ENCODE results near the gene TM9SF1.

TM9SF1 gene, protein sequence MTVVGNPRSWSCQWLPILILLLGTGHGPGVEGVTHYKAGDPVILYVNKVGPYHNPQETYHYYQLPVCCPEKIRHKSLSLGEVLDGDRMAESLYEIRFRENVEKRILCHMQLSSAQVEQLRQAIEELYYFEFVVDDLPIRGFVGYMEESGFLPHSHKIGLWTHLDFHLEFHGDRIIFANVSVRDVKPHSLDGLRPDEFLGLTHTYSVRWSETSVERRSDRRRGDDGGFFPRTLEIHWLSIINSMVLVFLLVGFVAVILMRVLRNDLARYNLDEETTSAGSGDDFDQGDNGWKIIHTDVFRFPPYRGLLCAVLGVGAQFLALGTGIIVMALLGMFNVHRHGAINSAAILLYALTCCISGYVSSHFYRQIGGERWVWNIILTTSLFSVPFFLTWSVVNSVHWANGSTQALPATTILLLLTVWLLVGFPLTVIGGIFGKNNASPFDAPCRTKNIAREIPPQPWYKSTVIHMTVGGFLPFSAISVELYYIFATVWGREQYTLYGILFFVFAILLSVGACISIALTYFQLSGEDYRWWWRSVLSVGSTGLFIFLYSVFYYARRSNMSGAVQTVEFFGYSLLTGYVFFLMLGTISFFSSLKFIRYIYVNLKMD

DNA sequence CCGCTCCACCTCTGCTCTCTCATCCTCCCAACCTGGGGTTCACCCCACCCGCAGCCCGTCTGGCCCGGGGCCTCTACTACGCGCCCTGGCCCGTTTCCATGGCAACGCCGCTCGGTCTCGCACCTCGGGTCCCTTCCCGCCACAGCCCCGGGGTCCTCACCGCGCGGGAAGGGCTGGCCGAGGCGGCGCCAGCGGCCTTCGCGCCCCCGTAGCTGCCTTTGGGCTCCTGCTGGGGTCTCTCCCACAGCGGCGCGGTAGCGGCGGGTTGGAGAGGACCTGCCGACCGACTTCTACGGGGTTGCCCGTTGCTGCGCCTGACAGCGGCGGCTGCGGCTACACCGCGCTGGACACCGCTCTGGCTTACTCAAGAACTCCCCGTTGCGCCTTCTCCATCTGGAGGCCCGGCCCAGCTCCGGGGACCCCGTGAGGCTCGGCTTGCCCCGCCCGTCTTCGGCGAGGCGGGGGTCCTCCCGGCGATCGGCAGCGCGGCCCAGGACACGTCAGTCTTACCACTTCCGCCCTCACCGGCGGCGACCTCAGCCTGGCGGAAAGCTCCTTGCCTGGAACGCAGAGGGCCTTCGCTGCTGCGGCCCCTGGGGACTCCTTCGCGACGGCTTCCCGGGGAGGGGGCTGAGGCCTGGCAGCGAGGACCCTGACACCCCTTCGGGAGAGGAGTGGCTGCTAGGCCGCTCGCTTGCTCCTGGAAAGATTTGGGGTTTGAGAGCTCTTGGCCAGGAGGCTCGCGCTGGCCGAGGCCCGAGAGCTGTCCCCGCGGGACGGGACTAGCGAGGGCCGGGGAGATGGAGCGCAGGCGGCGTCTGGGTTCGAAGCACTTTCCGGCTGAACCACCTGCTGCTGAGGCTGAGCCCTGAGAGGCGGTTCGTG is at the start of gene TM9SF1:
Gene TM9SF1 (minus strand): TSS at position 256 of the 885 bp plus-strand sequence. CDS start 422 bp downstream, outside the sequence.
- peak; percentile 77 to 78 for DNase-seq (ENCODE audit: extremely low read depth in 1 of 2, low read depth in 1 of 2)

DNA sequence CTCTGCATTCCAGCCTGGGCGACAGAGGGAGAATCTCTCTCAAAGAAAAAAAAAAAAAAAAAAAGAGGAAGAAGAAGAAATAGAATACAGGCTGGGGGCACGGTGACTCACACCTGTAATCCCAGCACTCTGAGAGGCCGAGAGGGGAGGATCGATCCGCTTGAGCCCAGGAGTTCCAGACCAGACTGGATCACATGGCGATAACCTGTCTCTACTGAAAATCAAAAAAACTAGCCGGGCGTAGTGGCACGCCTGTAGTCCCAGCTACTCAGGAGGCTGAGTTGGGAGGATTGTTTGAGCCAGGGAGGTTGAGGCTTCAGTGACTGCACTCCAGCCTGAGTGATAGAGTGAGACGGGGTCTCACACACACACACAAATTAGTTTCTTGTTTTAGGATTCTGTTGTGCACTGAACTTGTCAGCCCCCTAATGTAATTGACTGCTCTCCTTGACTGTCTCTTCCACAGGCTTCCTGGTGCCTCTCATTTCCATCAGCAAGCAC is 48.1 kb upstream of the TM9SF1 start:
- DNase-seq (ENCODE audit: extremely low read depth in 1 of 2, low read depth in 1 of 2) = no peak

DNA sequence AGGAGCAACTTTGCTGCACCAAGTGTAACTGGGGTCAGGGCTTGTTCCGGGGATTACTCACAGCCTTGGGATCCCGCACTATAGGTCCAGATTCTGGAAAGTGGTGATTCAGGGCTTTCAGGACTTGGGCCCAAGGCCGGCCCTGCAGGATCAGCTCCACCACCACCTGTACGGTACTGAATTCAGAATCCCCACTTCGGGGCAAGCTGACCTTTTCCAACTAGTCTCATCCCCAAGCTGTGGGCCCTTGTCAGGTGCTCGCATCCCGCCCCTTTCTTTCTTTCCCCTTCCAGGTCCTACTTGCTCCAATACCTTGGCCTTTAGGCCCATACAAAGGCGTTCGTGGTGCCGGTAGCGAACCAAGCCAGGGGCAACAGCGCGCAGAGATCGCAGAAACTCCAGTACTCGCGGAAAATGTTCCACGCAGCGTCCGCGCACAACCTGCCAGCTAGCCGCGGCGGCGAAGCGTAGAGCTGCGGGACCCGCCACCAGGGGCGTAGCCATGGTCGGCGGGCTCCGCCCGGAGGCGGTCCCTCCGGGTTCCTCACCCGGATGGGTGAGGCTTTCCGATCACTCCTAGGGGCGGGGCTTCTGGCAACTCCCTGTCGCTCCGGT is 46.7 kb upstream of the TM9SF1 start:
- DNase-seq (ENCODE audit: extremely low read depth in 1 of 2, low read depth in 1 of 2) = peak; percentile 89 to 90

DNA sequence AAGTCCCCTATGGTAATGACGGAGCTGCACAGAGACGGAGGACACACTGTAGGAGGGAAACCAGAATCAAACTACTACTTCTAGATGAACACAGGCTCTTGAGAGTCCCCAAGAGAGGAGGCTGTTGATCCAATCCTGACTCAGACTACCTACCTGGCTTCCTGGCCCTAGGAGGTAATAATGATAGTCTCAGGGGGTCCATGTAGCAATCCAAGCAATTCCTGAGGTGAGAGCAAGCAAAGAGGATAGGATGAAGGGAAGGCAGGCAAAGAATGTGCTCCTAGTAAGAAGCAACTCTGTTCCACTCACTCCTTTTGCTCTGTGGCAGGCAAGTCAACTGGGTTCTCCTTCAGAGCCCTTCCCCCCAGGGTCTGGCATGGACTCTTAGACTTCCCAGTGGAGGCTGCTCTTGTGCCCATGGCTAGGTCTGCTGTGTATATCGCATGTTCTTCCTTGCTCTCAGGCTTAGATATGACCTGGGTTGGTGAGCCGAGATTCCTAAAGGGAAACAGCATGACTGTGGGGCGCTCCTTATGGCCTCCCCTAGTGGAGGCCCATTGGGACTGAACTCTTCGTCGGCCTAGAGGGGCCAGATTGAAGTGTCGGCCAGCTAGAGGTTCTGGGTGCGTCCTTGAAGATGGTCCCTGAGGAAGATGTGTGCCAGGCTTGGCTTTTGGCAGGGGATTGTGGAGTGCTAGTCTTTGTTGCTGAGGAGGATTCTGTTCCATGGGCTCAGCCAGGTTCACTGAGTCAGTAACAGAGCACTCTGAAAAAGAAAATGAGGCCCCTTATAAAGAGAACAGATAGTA is 45.1 kb upstream of the TM9SF1 start:
- no peak for DNase-seq (ENCODE audit: extremely low read depth in 1 of 2, low read depth in 1 of 2)

DNA sequence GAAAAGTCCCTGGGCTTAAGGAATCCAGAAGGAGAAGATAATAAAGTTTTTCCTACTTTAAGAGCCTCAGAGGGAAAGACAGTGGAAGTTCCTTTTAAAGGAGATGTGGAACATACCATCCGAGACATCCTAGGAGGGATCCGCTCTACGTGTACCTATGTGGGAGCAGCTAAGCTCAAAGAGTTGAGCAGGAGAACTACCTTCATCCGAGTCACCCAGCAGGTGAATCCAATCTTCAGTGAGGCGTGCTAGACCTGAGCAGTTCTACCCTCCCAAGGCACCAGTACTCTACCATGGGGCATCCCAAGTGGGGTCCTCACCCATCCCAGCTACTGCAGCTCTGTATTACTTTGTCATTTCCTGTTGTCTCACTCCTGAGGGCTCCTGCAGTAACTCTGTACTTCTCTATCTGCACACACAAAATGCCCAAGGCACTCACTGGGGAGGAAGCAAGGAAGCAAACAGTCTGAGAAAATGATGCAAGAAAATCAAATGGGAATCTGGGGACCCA is 43.3 kb upstream of the TM9SF1 start:
- DNase-seq (ENCODE audit: extremely low read depth in 1 of 2, low read depth in 1 of 2) = no peak

DNA sequence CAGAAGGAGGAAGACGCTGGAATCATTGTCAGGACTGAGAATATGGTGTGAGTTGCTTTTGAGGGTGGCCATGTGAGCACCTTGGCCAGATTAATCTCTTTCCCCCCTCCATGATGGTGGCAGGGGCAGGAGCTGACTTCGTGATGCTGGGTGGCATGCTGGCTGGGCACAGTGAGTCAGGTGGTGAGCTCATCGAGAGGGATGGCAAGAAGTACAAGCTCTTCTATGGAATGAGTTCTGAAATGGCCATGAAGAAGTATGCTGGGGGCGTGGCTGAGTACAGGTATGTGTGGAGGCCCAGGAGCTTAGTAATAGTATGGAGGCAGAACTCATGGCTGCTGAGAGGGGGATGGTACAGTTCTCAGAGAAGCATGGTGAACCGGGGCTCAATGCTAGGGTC is 42.9 kb upstream of the TM9SF1 start:
- no peak for DNase-seq (ENCODE audit: extremely low read depth in 1 of 2, low read depth in 1 of 2)

DNA sequence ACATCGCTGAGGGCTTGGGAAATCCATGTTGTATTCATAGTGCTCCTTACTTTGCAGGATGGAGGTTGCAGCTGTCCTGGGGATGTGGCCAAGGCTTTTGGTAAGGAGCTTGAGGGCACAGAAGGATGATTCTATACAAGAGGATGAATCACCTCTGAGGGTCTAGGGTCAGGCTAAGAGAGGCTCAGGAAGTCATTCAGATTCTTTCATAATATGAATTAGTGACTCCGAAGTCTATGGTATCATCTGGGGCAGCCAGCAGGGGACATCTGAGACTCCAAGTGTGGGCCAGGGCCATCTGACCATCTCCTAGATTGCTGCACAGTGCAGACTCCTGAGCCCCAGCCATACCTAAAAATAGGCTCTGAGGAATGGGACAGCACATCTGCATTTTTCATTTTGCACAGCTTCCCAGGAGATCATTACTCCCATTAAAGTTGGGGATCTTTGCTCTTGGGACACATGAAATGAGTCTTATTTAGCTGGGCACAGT is 42.3 kb upstream of the TM9SF1 start:
- no peak for DNase-seq (ENCODE audit: extremely low read depth in 1 of 2, low read depth in 1 of 2)

DNA sequence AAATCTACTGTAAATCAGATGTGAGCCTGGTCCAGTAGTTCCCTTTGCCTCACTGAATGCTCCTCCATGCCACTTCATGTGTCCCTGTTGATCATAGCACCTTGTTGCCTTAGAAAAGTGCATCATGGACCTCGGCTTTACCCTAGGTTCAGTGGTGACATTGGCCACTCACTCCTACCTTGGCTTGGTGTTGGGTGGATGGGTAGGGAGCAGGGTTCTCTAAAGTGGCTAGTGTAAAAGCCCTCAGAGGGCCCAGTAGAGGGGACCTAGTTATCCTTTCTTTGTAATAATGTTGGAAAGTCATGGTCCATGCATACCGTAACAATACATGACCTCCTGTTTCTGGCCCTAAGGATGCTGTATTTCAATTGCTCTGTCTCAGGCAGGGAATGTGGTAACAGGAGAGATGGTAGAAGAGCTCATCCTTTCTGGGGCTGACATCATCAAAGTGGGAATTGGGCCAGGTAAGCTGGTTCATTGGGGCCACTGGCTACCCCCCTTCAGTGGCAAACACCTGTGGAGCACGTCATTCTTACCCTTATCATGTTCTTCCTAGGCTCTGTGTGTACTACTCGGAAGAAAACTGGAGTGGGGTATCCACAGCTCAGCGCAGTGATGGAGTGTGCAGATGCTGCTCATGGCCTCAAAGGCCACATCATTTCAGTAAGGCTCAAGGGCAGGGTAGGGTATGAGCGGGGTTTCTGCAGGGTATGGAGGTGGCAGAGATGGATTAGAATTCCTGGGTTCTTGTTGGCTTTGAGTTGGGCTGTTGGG is 41.6 kb upstream of the TM9SF1 start:
- DNase-seq (ENCODE audit: extremely low read depth in 1 of 2, low read depth in 1 of 2) = no peak

DNA sequence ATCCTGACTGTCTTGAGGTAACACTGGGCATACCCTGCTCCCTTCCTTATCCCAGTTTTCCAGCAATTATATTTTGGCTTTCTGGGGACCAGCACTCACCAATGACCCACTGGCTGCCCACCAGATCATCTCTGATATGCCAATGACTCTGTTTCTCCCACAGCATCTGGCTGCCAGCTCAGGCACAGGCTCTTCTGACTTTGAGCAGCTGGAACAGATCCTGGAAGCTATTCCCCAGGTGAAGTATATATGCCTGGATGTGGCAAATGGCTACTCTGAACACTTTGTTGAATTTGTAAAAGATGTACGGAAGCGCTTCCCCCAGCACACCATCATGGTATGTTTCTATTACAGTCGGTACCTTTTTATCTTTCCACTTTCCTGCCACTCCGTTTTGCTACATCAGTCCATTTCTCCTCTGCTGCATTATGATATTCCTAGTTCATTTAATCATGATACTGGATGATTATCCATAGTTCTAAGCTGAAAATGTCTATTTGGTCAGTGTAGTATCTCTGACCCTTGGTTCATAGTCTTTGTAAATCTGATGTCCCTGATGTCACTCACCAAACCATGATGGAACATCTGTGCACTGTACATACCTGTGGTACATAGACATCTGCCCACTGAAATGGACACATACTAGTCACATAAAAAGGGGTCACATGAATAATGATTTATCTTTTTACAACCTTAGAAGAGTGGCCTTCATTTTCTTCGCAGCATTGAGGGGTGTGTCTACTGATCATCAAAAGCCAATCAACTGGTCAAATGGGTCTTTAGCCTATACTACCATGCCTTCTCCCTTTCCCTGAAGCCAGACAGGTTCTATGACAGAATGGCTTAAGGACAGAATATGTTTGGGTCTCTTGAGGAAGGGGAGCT is 40.8 kb upstream of the TM9SF1 start:
- no peak for DNase-seq (ENCODE audit: extremely low read depth in 1 of 2, low read depth in 1 of 2)

DNA sequence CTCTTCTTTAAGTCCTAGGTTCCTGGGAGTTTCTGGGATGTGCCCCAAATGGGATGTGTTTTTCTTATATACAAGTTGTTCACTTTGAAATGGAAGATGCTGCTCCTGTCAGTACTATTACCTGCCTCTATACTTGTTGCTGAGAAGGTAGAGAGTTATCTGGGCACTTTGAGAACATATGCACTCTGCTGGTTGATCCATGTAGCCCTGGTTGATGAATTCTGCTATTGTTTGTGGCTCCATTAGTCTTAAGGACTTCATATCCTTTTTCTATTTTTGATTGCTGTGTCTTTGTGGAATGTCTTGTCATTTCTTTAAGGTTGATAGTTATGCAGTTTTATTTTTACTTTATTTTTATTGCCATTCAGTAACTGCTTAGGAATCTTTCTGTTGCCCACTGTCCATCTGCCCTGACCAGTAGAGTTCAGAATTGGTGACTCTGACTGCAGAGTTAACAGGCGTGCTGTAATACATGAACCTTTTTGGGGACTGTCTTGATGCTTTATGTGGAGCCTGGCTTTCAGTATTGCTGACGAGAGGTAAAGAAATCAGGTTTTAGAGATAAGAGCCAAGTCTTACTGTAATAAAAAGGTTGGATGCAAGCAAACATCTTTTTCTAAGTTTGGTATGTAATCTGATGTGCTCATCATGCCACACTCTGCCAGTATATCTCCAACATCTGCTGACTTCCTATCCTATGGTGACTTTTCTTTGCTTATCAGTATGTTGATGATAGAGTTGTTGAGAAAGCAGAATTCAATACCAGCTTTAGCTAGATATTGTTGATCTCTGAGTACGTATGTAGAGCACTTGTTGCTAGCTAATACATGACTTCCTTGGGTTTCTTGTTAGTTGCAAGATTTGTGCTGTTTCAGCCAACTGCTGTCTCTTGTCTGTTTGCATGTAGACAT is 39.1 kb upstream of the TM9SF1 start:
- no peak for DNase-seq (ENCODE audit: extremely low read depth in 1 of 2, low read depth in 1 of 2)

DNA sequence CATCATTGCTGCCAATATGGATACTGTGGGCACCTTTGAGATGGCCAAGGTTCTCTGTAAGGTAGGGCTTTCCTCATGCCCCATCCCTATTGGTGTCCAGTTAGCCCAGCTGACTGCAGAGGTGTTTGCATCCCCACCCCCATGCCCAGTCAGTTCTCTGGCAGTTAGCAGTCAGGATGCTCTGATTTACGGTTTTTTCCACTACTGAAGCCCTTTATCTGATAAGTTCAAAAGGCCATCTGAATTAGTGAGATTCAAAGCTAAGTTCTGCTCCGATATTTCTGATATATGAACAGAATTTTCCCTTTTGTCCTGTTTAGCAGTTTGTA is 38.3 kb upstream of the TM9SF1 start:
- no peak for DNase-seq (ENCODE audit: extremely low read depth in 1 of 2, low read depth in 1 of 2)

DNA sequence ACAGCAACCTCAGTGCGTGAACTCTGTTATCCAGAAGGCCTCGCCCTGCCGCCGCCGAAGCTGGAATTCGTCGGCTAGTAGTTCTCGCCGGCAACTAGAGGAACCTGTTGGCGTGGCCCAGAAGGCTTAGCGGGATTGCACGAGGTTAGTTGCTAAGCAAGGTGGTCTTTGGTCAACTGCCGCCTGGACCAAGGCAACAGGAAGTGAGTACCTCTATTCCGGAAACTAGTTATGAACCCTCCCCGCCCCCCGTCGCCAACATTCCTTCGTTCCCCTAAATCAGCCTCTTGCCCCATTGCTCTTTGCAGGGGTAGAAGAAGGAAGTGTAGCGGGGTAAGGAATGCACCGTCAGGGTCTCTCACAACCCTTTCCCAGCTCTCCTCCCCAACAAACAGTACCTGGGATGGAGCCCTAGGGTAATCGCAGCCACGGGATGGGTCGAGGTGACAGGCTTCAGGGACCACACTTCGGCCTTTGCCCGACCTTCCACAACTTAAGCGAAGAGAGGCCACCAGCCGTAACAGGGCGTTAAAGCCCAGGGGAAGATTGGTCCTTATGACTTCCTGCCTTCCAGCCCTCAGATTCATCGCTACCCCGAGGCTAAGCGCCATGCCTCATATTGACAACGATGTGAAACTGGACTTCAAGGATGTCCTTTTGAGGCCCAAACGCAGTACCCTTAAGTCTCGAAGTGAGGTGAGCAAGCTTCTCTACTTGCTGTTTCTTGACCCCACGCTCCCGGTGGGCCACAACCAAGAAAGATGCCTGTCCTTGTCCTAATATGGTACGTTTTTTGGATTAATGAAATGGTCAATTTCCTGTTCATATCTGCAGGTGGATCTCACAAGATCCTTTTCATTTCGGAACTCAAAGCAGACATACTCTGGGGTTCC is 37.6 kb upstream of the TM9SF1 start, which contains the start of gene GMPR2:
Gene GMPR2 (plus strand): TSS at position 285 of the 893 bp plus-strand sequence. CDS start 325 bp downstream, at position 610.
- no peak for DNase-seq (ENCODE audit: extremely low read depth in 1 of 2, low read depth in 1 of 2)

DNA sequence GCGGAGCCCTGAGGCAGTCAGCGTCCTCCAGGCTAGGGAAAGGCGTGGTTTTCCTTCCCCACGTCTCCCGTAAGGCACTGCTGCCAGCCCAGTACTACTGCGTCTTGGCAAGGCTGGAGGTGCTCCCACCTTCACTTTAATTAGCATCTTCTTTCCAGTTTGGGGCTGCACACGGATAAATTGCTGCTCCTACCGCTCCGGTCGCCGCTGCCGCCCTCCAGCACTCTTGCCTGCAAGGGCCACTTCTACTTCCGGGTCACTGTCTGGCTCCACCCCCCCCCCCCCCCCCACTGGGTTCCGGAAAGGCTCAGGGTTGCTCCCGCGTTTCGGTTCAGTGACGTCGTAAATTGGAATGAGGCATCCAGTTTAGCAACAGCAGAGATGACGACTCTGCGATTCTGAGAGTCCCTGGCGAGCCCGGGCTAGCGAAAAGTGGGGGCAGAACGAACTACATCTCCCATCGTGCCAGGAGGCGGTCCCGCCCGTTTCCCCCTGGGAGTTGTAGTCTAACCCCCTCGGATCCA is 36.9 kb upstream of the TM9SF1 start, which contains the start of gene NEDD8:
Gene NEDD8 (minus strand): TSS at position 247 of the 524 bp plus-strand sequence. CDS start 100 bp downstream, at position 147.
- peak; percentile 78 to 92 for DNase-seq (ENCODE audit: extremely low read depth in 1 of 2, low read depth in 1 of 2)

DNA sequence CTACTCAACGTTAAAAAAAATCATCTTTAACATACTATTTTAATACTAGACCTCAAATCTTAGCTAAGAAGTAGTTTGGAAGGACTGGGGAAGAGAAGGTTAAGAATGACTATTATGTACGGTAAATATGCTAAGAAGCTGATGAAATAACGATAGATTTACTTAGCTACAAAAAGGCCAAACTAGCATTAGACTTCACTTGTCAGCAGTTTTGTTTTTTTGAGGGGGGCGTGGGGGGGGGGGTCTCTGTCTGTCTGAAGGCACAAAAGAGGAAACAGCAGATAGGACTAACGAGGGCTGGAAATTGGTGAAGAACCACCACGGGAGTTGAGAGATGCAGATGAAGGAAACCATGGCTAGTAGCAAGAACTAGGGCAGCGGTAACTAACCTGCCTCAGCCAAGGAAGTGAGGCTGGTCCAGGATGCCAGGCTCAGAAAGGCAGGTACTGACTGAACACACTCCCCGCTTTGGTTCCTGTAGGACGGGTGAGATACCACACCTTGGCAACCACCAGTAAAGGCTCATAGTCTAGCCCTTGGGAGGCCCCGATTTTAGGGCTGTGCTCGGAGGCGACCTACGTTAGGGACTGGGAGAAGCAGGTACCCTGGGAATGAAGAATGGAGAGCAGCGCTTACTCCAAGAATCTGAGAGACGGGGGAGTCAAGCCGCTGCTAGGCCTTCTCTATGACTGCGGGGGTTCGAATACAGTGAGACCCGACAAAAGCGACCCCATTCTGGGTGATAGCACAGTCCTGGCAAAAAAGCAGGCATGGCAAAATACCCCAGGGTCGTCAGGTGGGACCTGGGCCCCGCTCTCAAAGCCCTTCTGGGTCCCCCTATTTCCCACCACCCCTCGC is 36.3 kb upstream of the TM9SF1 start:
- no peak for DNase-seq (ENCODE audit: extremely low read depth in 1 of 2, low read depth in 1 of 2)

DNA sequence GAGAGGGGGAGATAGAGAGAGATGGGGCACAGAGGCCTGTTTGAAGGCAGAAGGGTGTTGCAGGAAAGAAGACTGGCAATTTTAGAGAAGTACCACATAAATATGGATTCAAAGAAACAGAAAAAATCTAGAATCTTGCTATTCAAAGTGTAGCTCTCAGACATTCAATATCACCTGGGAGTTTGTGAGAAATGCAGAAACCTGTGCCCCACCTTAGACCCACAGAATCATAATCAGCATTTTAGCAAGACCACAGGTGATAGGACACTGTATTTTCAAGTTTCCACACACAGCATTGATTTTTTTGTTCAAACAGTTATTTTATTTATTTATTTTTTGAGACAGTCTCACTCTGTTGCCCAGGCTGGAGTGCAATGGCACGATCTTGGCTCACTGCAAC is 33.7 kb upstream of the TM9SF1 start:
- DNase-seq (ENCODE audit: extremely low read depth in 1 of 2, low read depth in 1 of 2) = no peak

All from stimulated activated CD8-positive, alpha-beta memory T cell treated with anti-CD3 and anti-CD28 coated beads, Interleukin-7, amount 100 ng/mL, for 48 hours (primary cell).